ENCODE results near the gene OR52B2.

The OR52B2 gene

GRCh38 chr11:6170226-6170625 lies at the start of gene OR52B2:
Gene OR52B2 (minus strand): TSS chr11:6170326. CDS start chr11:6170326, 0 bp downstream.
- no peak for DNase-seq

GRCh38 chr11:6219359-6219758 lies 49.2 kb upstream of the OR52B2 start:
- DNase-seq, result no peak

- no peak for DNase-seq
These were observed 47.6 kb upstream of the OR52B2 start for GRCh38 chr11:6217722-6218121.

- no peak for DNase-seq
These were observed 46.4 kb upstream of the OR52B2 start for GRCh38 chr11:6216501-6216900.

GRCh38 chr11:6214530-6214929 lies 44.4 kb upstream of the OR52B2 start:
- no peak for DNase-seq

- DNase-seq, result no peak
These were observed 40.3 kb upstream of the OR52B2 start for GRCh38 chr11:6210274-6210955.

GRCh38 chr11:6209801-6210200 lies 39.7 kb upstream of the OR52B2 start:
- no peak for DNase-seq

GRCh38 chr11:6206456-6207180 lies 36.5 kb upstream of the OR52B2 start:
- no peak for DNase-seq

GRCh38 chr11:6205366-6205765 lies 35.2 kb upstream of the OR52B2 start, which contains the start of gene C11orf42:
Gene C11orf42 (plus strand): TSS chr11:6205557. CDS start chr11:6205616, 59 bp downstream.
- no peak for DNase-seq

GRCh38 chr11:6204706-6205105 lies 34.6 kb upstream of the OR52B2 start:
- no peak for DNase-seq

- no peak for DNase-seq
These were observed 33.2 kb upstream of the OR52B2 start for GRCh38 chr11:6203327-6203726.

GRCh38 chr11:6202041-6202440 lies 31.9 kb upstream of the OR52B2 start:
- no peak for DNase-seq

- no peak for DNase-seq
These were observed 31.4 kb upstream of the OR52B2 start for GRCh38 chr11:6201481-6201880.

GRCh38 chr11:6200975-6201374 lies 30.8 kb upstream of the OR52B2 start:
- DNase-seq, result no peak

- DNase-seq, result no peak
These were observed 29.2 kb upstream of the OR52B2 start, which contains the start of gene OR52W1 for GRCh38 chr11:6199174-6199810. Gene OR52W1 (plus strand): TSS chr11:6199224. CDS start chr11:6199224, 0 bp downstream.

GRCh38 chr11:6197466-6198200 lies 27.5 kb upstream of the OR52B2 start:
- DNase-seq, result no peak

GRCh38 chr11:6196396-6196795 lies 26.3 kb upstream of the OR52B2 start:
- DNase-seq, result no peak

GRCh38 chr11:6194065-6194581 lies 24.0 kb upstream of the OR52B2 start:
- DNase-seq, result no peak

GRCh38 chr11:6191742-6192141 lies 21.6 kb upstream of the OR52B2 start:
- no peak for DNase-seq

- no peak for DNase-seq
These were observed 5.3 kb upstream of the OR52B2 start for GRCh38 chr11:6175440-6175839.

GRCh38 chr11:6156628-6157359 lies 13.3 kb downstream of the OR52B2 start:
- no peak for DNase-seq

- DNase-seq, result no peak
These were observed 18.0 kb downstream of the OR52B2 start for GRCh38 chr11:6152126-6152525.

Measured in activated naive CD4-positive, alpha-beta T cell treated with anti-CD3 and anti-CD28 coated beads, Interleukin-2, amount 50 U/mL, for 16 hours (primary cell).